Type B pancreatic cell (in vitro differentiated cells): ENCODE results near the gene SESTD1. TPM values are rescaled to one million over a fixed set of nuclear protein-coding genes. Genes with fewer than 3 reads are reported as not detected.

ENCODE experiments used
- DNase-seq: peaks from one replicate; pipeline ENCODE4 v3.0.0; 2021; ENCODE audit warnings: mixed read lengths; ENCODE audit not compliant: unreplicated experiment; ENCODE audit errors: extremely low spot score
- H3K27ac Mint-ChIP-seq: 2 replicates; pipeline ENCODE4 v1.8.0; 2021; ENCODE audit warnings: mild to moderate bottlenecking, mixed read lengths
- H3K27me3 Mint-ChIP-seq: 2 replicates; pipeline ENCODE4 v1.8.0; 2021; ENCODE audit warnings: mixed read lengths
- H3K36me3 Mint-ChIP-seq: 2 replicates; pipeline ENCODE4 v1.8.0; 2021; ENCODE audit warnings: mixed read lengths
- H3K4me1 Mint-ChIP-seq: one replicate; pipeline ENCODE4 v1.8.0; 2021; ENCODE audit warnings: mixed read lengths; ENCODE audit not compliant: unreplicated experiment
- H3K4me3 Mint-ChIP-seq: 2 replicates; pipeline ENCODE4 v1.8.0; 2021; ENCODE audit warnings: mild to moderate bottlenecking, mixed read lengths
- H3K9me3 Mint-ChIP-seq: 2 replicates; pipeline ENCODE4 v1.8.0; 2021; ENCODE audit warnings: mixed read lengths
- CTCF ChIP-seq: fragments of 200-600 bp; sonication (generic); conservative IDR thresholded peaks from 2 replicates; pipeline ENCODE4 v1.5.0; 2021; ENCODE audit warnings: antibody characterized with exemption, mild to moderate bottlenecking
- long read RNA-seq: library from polyadenylated mRNA; unstranded; transcript quantifications from one replicate; pipeline ENCODE4 v2.0.0, GENCODE V29; 2020
- total RNA-seq: library from RNA; stranded (reverse); gene quantifications from 2 replicates; pipeline ENCODE4 v1.2.1, GENCODE V29; 2021; ENCODE audit warnings: low replicate concordance

Gene SESTD1
- 43.4 and 75.9 TPM in 2 replicates for total RNA-seq
- long read RNA-seq, full-length matches to known transcripts: 29 of 48 reads
- long read RNA-seq, partial matches to known transcripts: 11 of 48 reads
- long read RNA-seq, other reads (novel, unspliced or antisense): 8 of 48 reads

GRCh38 chr2:179264368-179265081 lies at the start of gene SESTD1:
Gene SESTD1, minus strand, starts transcription at chr2:179264832. Its CDS starts 72,991 bp downstream, at chr2:179191841.
- Mint-ChIP-seq H3K27me3 (peaks cover 13% of the 10 kb centered on the region), H3K27ac (peak within 1 kb of the TSS; percentile 88), H3K36me3 (peaks cover 7% of the 10 kb centered on the region), H3K4me1 (peaks cover 28% of the 10 kb centered on the region), H3K4me3 (peak within 1 kb of the TSS; percentile 93), H3K9me3 (peaks cover 4% of the 10 kb centered on the region)
- DNase-seq: peak; percentile 82
- no peak for TF ChIP-seq CTCF

GRCh38 chr2:179313057-179313456 lies 48.4 kb upstream of the SESTD1 start:
- Mint-ChIP-seq H3K36me3 (no peaks in the 10 kb centered on the region), H3K27ac (no peak overlapping the region), H3K27me3 (no peaks in the 10 kb centered on the region), H3K4me3 (no peak overlapping the region), H3K9me3 (peaks cover 6% of the 10 kb centered on the region), H3K4me1 (no peaks in the 10 kb centered on the region)
- no peak for DNase-seq
- TF ChIP-seq CTCF: no peak

- Mint-ChIP-seq H3K36me3 (no peaks in the 10 kb centered on the region), H3K4me1 (no peaks in the 10 kb centered on the region), H3K27ac (no peak overlapping the region), H3K27me3 (peaks cover 3% of the 10 kb centered on the region), H3K4me3 (no peak overlapping the region), H3K9me3 (peaks cover 6% of the 10 kb centered on the region)
- no peak for DNase-seq
- no peak for TF ChIP-seq CTCF
Measured at GRCh38 chr2:179311101-179311500, 46.5 kb upstream of the SESTD1 start.

- H3K27me3 Mint-ChIP-seq: peaks cover 3% of the 10 kb centered on the region
- TF ChIP-seq CTCF: no peak
- H3K36me3 Mint-ChIP-seq: no peaks in the 10 kb centered on the region
- H3K9me3 Mint-ChIP-seq: no peaks in the 10 kb centered on the region
- no peak overlapping the region for H3K4me3 Mint-ChIP-seq
- no peak for DNase-seq
- H3K4me1 Mint-ChIP-seq: no peaks in the 10 kb centered on the region
- H3K27ac Mint-ChIP-seq: no peak overlapping the region
Measured at GRCh38 chr2:179307616-179308371, 43.2 kb upstream of the SESTD1 start.

GRCh38 chr2:179305125-179305524 lies 40.5 kb upstream of the SESTD1 start:
- TF ChIP-seq CTCF: no peak

More at GRCh38 chr2:179305125-179305524, 40.5 kb upstream of the SESTD1 start:
- no peak for DNase-seq
- H3K4me3 Mint-ChIP-seq: no peak overlapping the region
- peaks cover 3% of the 10 kb centered on the region for H3K27me3 Mint-ChIP-seq
- H3K4me1 Mint-ChIP-seq: no peaks in the 10 kb centered on the region
- no peak overlapping the region for H3K27ac Mint-ChIP-seq
- no peaks in the 10 kb centered on the region for H3K36me3 Mint-ChIP-seq
- H3K9me3 Mint-ChIP-seq: peaks cover 4% of the 10 kb centered on the region
